ENCODE results near the gene SLC28A2. TPM values are rescaled to one million over a fixed set of nuclear protein-coding genes. Genes with fewer than 3 reads are reported as not detected.

The SLC28A2 gene
- total RNA-seq, 1 experiment from 2014 or later, result 0.23 TPM

GRCh38 chr15:45326280-45326679 lies 74.2 kb downstream of the SLC28A2 start:
- BruUV-seq (replicated peaks), result no TSS peak
- Histone ChIP-seq H3K27ac (ENCODE audit: low read length) (no peak overlapping the region), H3K27me3 (ENCODE audit: control insufficient read depth, insufficient read depth, low read length) (peaks cover 4% of the 10 kb centered on the region; the same call in 1 of the 2 replicates), H3K4me1 (ENCODE audit: control insufficient read depth, insufficient read depth, low read length) (no peaks in the 10 kb centered on the region), H3K4me3 (ENCODE audit: low read depth in 2 of 2, low read length in 2 of 2) (no peak overlapping the region), H3K36me3 (ENCODE audit: control insufficient read depth, insufficient read depth, low read length) (no peaks in the 10 kb centered on the region), H3K9me3 (ENCODE audit: control insufficient read depth, insufficient read depth, low read depth, low read length) (no peaks in the 10 kb centered on the region)
- DNase-seq (ENCODE audit: low read depth, low spot score), result no peak
- in situ Hi-C loops (cut with HindIII; ENCODE audit: low pct_unique_long_range_greater_than_20kb, low sequenced_read_pairs), result no loop called here
- TF ChIP-seq POLR2AphosphoS5 (IDR thresholded peaks at IDR 0.05; ENCODE audit: low read depth, low read length) (no peak), TCF7L2 (IDR thresholded peaks at IDR 0.05; ENCODE audit: low read depth, low read length) (no peak), SIN3A (IDR thresholded peaks at IDR 0.05; ENCODE audit: borderline replicate concordance, insufficient read depth, low read depth, low read length) (no peak)
- TF ChIP-seq, protein P1, sequence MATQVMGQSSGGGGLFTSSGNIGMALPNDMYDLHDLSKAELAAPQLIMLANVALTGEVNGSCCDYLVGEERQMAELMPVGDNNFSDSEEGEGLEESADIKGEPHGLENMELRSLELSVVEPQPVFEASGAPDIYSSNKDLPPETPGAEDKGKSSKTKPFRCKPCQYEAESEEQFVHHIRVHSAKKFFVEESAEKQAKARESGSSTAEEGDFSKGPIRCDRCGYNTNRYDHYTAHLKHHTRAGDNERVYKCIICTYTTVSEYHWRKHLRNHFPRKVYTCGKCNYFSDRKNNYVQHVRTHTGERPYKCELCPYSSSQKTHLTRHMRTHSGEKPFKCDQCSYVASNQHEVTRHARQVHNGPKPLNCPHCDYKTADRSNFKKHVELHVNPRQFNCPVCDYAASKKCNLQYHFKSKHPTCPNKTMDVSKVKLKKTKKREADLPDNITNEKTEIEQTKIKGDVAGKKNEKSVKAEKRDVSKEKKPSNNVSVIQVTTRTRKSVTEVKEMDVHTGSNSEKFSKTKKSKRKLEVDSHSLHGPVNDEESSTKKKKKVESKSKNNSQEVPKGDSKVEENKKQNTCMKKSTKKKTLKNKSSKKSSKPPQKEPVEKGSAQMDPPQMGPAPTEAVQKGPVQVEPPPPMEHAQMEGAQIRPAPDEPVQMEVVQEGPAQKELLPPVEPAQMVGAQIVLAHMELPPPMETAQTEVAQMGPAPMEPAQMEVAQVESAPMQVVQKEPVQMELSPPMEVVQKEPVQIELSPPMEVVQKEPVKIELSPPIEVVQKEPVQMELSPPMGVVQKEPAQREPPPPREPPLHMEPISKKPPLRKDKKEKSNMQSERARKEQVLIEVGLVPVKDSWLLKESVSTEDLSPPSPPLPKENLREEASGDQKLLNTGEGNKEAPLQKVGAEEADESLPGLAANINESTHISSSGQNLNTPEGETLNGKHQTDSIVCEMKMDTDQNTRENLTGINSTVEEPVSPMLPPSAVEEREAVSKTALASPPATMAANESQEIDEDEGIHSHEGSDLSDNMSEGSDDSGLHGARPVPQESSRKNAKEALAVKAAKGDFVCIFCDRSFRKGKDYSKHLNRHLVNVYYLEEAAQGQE (IDR thresholded peaks at IDR 0.05; ENCODE audit: insufficient read depth in 1 of 2, low read depth in 2 of 2, low read length in 1 of 2), result no peak
- TF ChIP-seq, protein P2, sequence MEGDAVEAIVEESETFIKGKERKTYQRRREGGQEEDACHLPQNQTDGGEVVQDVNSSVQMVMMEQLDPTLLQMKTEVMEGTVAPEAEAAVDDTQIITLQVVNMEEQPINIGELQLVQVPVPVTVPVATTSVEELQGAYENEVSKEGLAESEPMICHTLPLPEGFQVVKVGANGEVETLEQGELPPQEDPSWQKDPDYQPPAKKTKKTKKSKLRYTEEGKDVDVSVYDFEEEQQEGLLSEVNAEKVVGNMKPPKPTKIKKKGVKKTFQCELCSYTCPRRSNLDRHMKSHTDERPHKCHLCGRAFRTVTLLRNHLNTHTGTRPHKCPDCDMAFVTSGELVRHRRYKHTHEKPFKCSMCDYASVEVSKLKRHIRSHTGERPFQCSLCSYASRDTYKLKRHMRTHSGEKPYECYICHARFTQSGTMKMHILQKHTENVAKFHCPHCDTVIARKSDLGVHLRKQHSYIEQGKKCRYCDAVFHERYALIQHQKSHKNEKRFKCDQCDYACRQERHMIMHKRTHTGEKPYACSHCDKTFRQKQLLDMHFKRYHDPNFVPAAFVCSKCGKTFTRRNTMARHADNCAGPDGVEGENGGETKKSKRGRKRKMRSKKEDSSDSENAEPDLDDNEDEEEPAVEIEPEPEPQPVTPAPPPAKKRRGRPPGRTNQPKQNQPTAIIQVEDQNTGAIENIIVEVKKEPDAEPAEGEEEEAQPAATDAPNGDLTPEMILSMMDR (IDR thresholded peaks at IDR 0.05), result no peak
- ChIA-PET POLR2A (interaction anchor here (0.6 kb wide), 1 partner anchor 14 kb away, joined by 3 read pairs; no protein-coding TSS in a partner anchor), CTCF (no interaction called here)
- ATAC-seq, result no peak
- intact Hi-C loops (cut with micrococcal nuclease; ENCODE audit: unreplicated experiment), result no loop called here

GRCh38 chr15:45326741-45327140 lies 74.7 kb downstream of the SLC28A2 start:
- intact Hi-C loops (cut with micrococcal nuclease; ENCODE audit: unreplicated experiment), result no loop called here
- Histone ChIP-seq H3K9me3 (ENCODE audit: control insufficient read depth, insufficient read depth, low read depth, low read length) (no peaks in the 10 kb centered on the region), H3K4me1 (ENCODE audit: control insufficient read depth, insufficient read depth, low read length) (no peaks in the 10 kb centered on the region), H3K27ac (ENCODE audit: low read length) (no peak overlapping the region), H3K27me3 (ENCODE audit: control insufficient read depth, insufficient read depth, low read length) (peaks cover 4% of the 10 kb centered on the region; the same call in 1 of the 2 replicates), H3K4me3 (ENCODE audit: low read depth in 2 of 2, low read length in 2 of 2) (no peak overlapping the region), H3K36me3 (ENCODE audit: control insufficient read depth, insufficient read depth, low read length) (no peaks in the 10 kb centered on the region)
- no TSS peak for BruUV-seq (replicated peaks)
- CTCF ChIA-PET, result no interaction called here
- in situ Hi-C loops (cut with HindIII; ENCODE audit: low pct_unique_long_range_greater_than_20kb, low sequenced_read_pairs), result no loop called here
- ATAC-seq (no peak), DNase-seq (ENCODE audit: low read depth, low spot score) (no peak)
- TF ChIP-seq SIN3A (IDR thresholded peaks at IDR 0.05; ENCODE audit: borderline replicate concordance, insufficient read depth, low read depth, low read length) (no peak), TCF7L2 (IDR thresholded peaks at IDR 0.05; ENCODE audit: low read depth, low read length) (no peak), POLR2AphosphoS5 (IDR thresholded peaks at IDR 0.05; ENCODE audit: low read depth, low read length) (no peak)
- TF ChIP-seq, protein P1 (IDR thresholded peaks at IDR 0.05; ENCODE audit: insufficient read depth in 1 of 2, low read depth in 2 of 2, low read length in 1 of 2), result no peak
- TF ChIP-seq, protein P2 (IDR thresholded peaks at IDR 0.05), result no peak
- POLR2A ChIA-PET, result interaction anchor here (0.6 kb wide), 1 partner anchor 14 kb away, joined by 3 read pairs; no protein-coding TSS in a partner anchor
